GM13976 (cell line): ENCODE results near the gene TIMP1.

Source experiments
- DNase-seq: peaks from one replicate; pipeline ENCODE4 v3.0.0; 2012; ENCODE audit warnings: low spot score
- CTCF ChIP-seq: IDR thresholded peaks from 2 replicates; pipeline ENCODE4 v1.5.1; 2012; ENCODE audit warnings: borderline replicate concordance, mild to moderate bottlenecking; ENCODE audit not compliant: insufficient read depth; ENCODE audit errors: extremely low read depth, missing control alignments, control extremely low read depth
- in situ Hi-C: fragments of 300-500 bp; cut with MboI; formaldehyde crosslinking; loops from one replicate; pipeline ENCODE4 v1.12.0; 2022; ENCODE audit warnings: low sequenced_read_pairs, mixed read lengths, inconsistent platforms; ENCODE audit not compliant: unreplicated experiment

TIMP1 gene

GRCh38 chrX:47620303-47620685 is 38.1 kb downstream of the TIMP1 start:
- no peak for DNase-seq
- TF ChIP-seq CTCF = no peak
- in situ Hi-C loops = no loop called here

- TF ChIP-seq CTCF = no peak
- in situ Hi-C loops = no loop called here
- DNase-seq = no peak
Measured at GRCh38 chrX:47621851-47622250, 39.6 kb downstream of the TIMP1 start.

GRCh38 chrX:47623540-47624027 is 41.3 kb downstream of the TIMP1 start:
- peak; percentile 60 for DNase-seq
- in situ Hi-C loops = no loop called here
- TF ChIP-seq CTCF = no peak

GRCh38 chrX:47625365-47625764 is 43.1 kb downstream of the TIMP1 start:
- no peak for TF ChIP-seq CTCF
- in situ Hi-C loops = no loop called here

GRCh38 chrX:47628982-47629381 is 46.7 kb downstream of the TIMP1 start:
- peak; percentile 29 for TF ChIP-seq CTCF
- in situ Hi-C loops = no loop called here
- no peak for DNase-seq

More at GRCh38 chrX:47625365-47625764, 43.1 kb downstream of the TIMP1 start:
- DNase-seq = no peak

- in situ Hi-C loops = no loop called here
- no peak for DNase-seq
- no peak for TF ChIP-seq CTCF
Measured at GRCh38 chrX:47629419-47630200, 47.4 kb downstream of the TIMP1 start, which contains the start of gene CFP. TSS of gene CFP (minus strand) at chrX:47629930. CDS start at chrX:47629844, 86 bp downstream.

GRCh38 chrX:47631676-47632075 is 49.4 kb downstream of the TIMP1 start:
- in situ Hi-C loops = no loop called here
- DNase-seq = no peak
- TF ChIP-seq CTCF = no peak
